Duodenal mucosa (tissue), 2 donors: ENCODE results near the gene ZBTB42.

Experiments
- H3K27ac ChIP-seq: one replicate; pipeline ENCODE4 v1.7.0; 2013; ENCODE audit warnings: low read depth, low read length
- H3K27me3 ChIP-seq, 2 donors: one replicate each; pipeline ENCODE4 v1.7.0; 2013; ENCODE audit warnings: low read length in 2 of 2, control low read depth in 1 of 2; ENCODE audit not compliant: insufficient read depth in 2 of 2, control insufficient read depth in 1 of 2
- H3K36me3 ChIP-seq, 2 donors: one replicate each; pipeline ENCODE4 v1.7.0; 2013; ENCODE audit warnings: low read length in 2 of 2, control low read depth in 1 of 2; ENCODE audit not compliant: insufficient read depth in 2 of 2, control insufficient read depth in 1 of 2
- H3K4me1 ChIP-seq, 2 donors: one replicate each; pipeline ENCODE4 v1.7.0; 2013; ENCODE audit warnings: low read length in 2 of 2, control low read depth in 1 of 2; ENCODE audit not compliant: insufficient read depth in 2 of 2, control insufficient read depth in 1 of 2
- H3K4me3 ChIP-seq, 2 donors: one replicate each; pipeline ENCODE4 v1.7.0; 2013; ENCODE audit warnings: low read length in 2 of 2, low read depth in 1 of 2
- H3K9ac ChIP-seq, 2 donors: one replicate each; pipeline ENCODE4 v1.7.0; 2013; ENCODE audit warnings: low read length in 2 of 2, low read depth in 1 of 2
- H3K9me3 ChIP-seq, 2 donors: one replicate each; pipeline ENCODE4 v1.7.0; 2013; ENCODE audit warnings: low read length in 2 of 2, control low read depth in 1 of 2; ENCODE audit not compliant: control insufficient read depth in 1 of 2

ZBTB42 gene

GRCh38 chr14:104843442-104844305, 42.8 kb downstream of the ZBTB42 start:
- Histone ChIP-seq H3K27ac (no peak overlapping the region), H3K4me3 (peak overlapping the region; percentile 21 to 29), H3K27me3 (peaks cover 42 to 46% of the 10 kb centered on the region in 2 donors), H3K4me1 (peaks cover 11 to 12% of the 10 kb centered on the region in 2 donors), H3K9me3 (no peaks in the 10 kb centered on the region), H3K36me3 (no peaks in the 10 kb centered on the region), H3K9ac (no peak overlapping the region)

- Histone ChIP-seq H3K4me3 (peak overlapping the region; percentile 21 to 29), H3K9me3 (no peaks in the 10 kb centered on the region), H3K27me3 (peaks cover 42 to 48% of the 10 kb centered on the region in 2 donors), H3K36me3 (no peaks in the 10 kb centered on the region), H3K4me1 (peaks cover 11 to 12% of the 10 kb centered on the region in 2 donors), H3K27ac (no peak overlapping the region), H3K9ac (no peak overlapping the region)
These were observed 43.6 kb downstream of the ZBTB42 start for GRCh38 chr14:104844306-104845032.

DNA sequence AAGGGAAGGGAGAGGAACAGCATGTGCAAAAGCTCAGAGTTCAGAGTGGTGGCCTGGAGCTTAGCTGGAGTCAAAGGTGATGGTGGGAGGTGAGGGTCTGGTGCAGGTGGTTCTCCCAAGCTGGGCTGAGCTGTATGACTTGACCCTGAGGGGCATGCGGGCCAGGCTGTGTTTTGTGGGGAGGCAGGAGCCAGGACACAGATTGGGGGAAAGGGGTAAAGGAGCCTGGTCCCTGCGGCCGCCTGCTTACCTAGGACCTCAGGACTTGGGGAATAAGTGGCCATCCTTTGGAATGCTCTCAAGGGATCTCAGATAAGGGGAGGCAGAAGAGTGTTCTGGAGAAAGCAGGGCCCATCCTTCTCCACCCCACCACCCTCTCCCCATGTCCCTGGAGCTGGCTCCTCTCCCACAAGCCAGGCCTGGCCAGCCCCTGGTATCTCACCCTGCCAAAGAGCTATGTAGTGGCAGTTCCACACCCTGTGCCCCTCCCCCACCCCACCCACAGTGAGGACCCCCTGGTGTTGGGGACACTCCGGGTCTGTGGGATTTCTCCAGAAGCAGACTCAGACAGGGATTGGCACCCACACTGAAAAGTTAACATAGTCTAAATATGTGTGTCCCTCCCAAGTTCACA, 44.2 kb downstream of the ZBTB42 start:
- Histone ChIP-seq H3K27me3 (peaks cover 42 to 52% of the 10 kb centered on the region in 2 donors), H3K4me3 (no peak overlapping the region), H3K27ac (no peak overlapping the region)

DNA sequence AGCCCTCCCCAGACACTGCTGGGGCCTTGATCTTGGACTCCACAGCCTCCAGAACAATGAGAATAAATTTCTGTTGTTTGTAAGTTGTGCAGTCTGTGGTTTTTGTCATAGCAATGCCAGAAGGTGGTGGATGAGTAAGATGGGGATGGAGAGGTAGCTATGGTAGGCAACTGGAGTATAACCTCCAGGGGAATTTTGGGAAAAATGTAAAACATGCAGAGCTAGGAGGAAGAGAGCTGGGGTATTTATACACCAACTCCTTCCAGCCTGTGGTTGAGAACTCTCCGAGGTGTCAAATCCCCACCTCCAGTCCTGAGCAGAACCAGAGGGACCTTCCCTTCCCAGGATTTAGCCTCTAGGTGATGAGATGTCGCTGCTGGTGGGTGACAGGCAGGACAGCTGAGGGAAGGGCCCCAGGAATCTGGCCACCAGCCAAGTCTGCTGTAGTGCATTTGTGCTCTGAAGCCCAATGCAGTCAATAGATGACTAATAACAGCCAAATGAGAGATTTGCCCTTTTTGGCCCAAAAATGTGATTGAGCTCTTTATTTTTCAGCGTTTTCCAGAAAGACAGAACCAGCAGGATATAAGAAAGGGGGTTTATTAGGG, 45.0 kb downstream of the ZBTB42 start:
- Histone ChIP-seq H3K9me3 (no peaks in the 10 kb centered on the region), H3K4me3 (no peak overlapping the region), H3K9ac (no peak overlapping the region), H3K36me3 (no peaks in the 10 kb centered on the region), H3K27ac (no peak overlapping the region), H3K27me3 (peaks cover 44 to 52% of the 10 kb centered on the region in 2 donors), H3K4me1 (peaks cover 11 to 12% of the 10 kb centered on the region in 2 donors)

More for the DNA sequence above, 44.2 kb downstream of the ZBTB42 start:
- no peaks in the 10 kb centered on the region for H3K36me3 ChIP-seq
- no peak overlapping the region for H3K9ac ChIP-seq
- H3K4me1 ChIP-seq, result peaks cover 11 to 12% of the 10 kb centered on the region in 2 donors
- H3K9me3 ChIP-seq, result no peaks in the 10 kb centered on the region

DNA sequence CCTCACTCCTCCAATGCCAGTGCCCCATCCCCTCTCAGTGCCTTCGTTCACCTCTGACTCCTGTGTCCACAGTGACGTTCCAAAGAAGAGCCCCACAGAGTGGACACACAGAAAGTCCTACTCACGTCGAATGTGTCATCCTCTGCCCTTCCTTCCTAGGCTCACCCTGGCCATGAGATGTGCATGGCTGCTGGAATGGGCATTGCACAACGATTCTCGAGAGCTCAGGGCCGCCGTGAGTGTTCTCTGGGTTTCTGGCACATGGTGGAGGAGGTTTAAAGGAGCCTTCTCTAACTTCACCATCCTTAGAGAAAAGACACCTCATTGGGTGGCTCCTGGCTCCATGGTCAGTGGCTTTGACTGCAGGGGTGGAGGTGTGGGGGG, 51.4 kb downstream of the ZBTB42 start:
- H3K36me3 ChIP-seq, result no peaks in the 10 kb centered on the region
- H3K27me3 ChIP-seq, result peaks cover 26 to 28% of the 10 kb centered on the region in 2 donors
- H3K9me3 ChIP-seq, result no peaks in the 10 kb centered on the region
- no peaks in the 10 kb centered on the region for H3K4me1 ChIP-seq
- H3K9ac ChIP-seq, result no peak overlapping the region
- no peak overlapping the region for H3K4me3 ChIP-seq
- no peak overlapping the region for H3K27ac ChIP-seq
